Measurements from ENCODE around the gene ORMDL2. TPM values are rescaled to one million over a fixed set of nuclear protein-coding genes. Genes with fewer than 3 reads are reported as not detected.

Gene ORMDL2
- polyA plus RNA-seq, 1 donor from 2014 or later: 11.5 TPM

DNA sequence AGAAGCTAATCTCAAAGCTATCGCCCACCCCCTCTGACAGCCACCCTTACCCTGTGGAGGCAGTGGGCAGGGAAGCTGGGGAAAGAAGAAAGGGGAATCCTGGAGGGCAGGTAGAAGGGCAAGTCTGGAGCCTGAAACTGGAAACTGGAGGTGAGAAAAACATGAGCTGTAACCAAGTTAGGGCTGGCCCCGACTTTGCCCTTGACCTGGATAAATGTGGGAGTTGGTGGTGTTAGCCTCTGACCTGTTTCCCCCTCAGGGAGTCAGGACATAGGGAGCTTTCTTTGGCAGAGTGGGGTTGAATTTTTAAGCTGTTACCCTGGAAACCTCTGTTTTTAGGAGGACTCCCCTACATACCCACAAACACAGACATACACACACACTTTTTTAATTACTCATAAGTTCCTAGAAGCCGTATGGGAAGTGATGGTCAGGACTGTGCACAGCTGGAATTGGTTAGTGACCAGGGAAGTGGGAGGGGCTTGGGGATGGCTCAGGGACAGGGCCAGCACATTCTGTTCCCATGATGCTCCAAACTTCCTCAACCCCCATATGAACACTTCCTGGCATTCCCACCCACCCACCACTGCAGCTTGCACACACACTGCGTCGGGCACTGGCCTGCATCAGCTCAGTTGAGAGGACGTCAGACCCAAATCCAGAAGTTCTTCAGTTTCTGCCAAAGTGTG is 29.9 kb downstream of the ORMDL2 start:
- H3F3A ChIP-seq (ENCODE audit: insufficient read depth, low read length, poor library complexity, severe bottlenecking): no peaks in the 10 kb centered on the region
- no peaks in the 10 kb centered on the region for H3K27me3 ChIP-seq (ENCODE audit: insufficient read depth, low read depth, low read length)
- no peaks in the 10 kb centered on the region for H3K36me3 ChIP-seq (ENCODE audit: insufficient read depth, low read length)
- H3K27ac ChIP-seq (ENCODE audit: low read length): no peak overlapping the region
- H3K4me2 ChIP-seq (ENCODE audit: low read length): no peak overlapping the region
- H3K9me3 ChIP-seq (ENCODE audit: low read length): no peaks in the 10 kb centered on the region
- no peak for TF ChIP-seq SMC3 (conservative IDR thresholded peaks at IDR 0.05; ENCODE audit: poor library complexity)
- no peak overlapping the region for H3K9ac ChIP-seq (ENCODE audit: low read length)
- H2AFZ ChIP-seq (ENCODE audit: low read depth, low read length): no peak overlapping the region
- no peak overlapping the region for H3K4me3 ChIP-seq (ENCODE audit: low read length)
- H3K9me2 ChIP-seq (ENCODE audit: insufficient read depth, low read length): no peaks in the 10 kb centered on the region
- no peaks in the 10 kb centered on the region for H4K20me1 ChIP-seq (ENCODE audit: insufficient read depth)
- no peaks in the 10 kb centered on the region for H3K79me2 ChIP-seq (replicated peaks; ENCODE audit: insufficient read depth, low read length)

DNA sequence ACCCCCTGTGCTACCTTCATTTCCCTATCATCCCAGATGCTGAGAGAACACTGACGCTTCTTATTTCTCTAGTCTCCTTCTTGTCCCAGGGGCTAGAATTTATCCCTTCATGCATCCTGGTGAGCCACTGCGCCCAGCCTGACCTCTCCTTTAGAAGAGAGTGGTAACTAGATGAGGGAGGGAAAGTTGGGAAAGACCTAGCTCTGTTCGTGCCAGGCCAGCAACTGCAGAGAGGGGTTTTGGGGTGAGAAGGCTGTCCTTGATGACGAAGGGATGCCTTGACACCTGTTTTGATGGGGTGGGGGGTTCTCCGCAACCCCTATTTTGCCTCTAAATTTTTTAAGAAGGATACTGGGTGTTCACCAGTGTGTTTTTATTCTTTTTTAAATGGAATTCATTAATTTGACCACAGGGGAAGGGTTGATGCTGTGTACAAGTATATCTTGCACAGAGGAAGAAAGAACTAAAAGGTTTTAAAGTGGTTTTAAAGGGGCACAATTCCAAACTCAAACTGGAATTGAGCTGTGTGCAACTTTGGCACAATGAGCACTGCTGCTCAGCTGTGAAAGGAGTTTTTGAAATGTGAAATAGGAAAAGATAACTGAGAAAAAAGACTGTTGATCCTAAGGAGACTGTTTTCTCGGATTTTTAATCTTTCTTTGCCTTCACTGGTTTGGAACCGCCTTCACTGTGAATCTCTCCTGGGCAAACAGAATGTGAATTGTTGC is 31.9 kb downstream of the ORMDL2 start:
- no peaks in the 10 kb centered on the region for H3K79me2 ChIP-seq (replicated peaks; ENCODE audit: insufficient read depth, low read length)
- H3K4me2 ChIP-seq (ENCODE audit: low read length): no peak overlapping the region
- H3K36me3 ChIP-seq (ENCODE audit: insufficient read depth, low read length): no peaks in the 10 kb centered on the region
- H2AFZ ChIP-seq (ENCODE audit: low read depth, low read length): no peak overlapping the region
- H4K20me1 ChIP-seq (ENCODE audit: insufficient read depth): no peaks in the 10 kb centered on the region
- no peaks in the 10 kb centered on the region for H3K9me3 ChIP-seq (ENCODE audit: low read length)
- H3K9ac ChIP-seq (ENCODE audit: low read length): no peak overlapping the region
- H3F3A ChIP-seq (ENCODE audit: insufficient read depth, low read length, poor library complexity, severe bottlenecking): no peaks in the 10 kb centered on the region
- no peak overlapping the region for H3K27ac ChIP-seq (ENCODE audit: low read length)
- no peaks in the 10 kb centered on the region for H3K27me3 ChIP-seq (ENCODE audit: insufficient read depth, low read depth, low read length)
- H3K9me2 ChIP-seq (ENCODE audit: insufficient read depth, low read length): no peaks in the 10 kb centered on the region
- H3K4me3 ChIP-seq (ENCODE audit: low read length): no peak overlapping the region
- no peak for TF ChIP-seq EP300 (conservative IDR thresholded peaks at IDR 0.05; ENCODE audit: poor library complexity, severe bottlenecking)
- TF ChIP-seq EZH2 (IDR thresholded peaks at IDR 0.05; ENCODE audit: borderline replicate concordance, insufficient read depth, low read length, poor library complexity, severe bottlenecking): no peak

DNA sequence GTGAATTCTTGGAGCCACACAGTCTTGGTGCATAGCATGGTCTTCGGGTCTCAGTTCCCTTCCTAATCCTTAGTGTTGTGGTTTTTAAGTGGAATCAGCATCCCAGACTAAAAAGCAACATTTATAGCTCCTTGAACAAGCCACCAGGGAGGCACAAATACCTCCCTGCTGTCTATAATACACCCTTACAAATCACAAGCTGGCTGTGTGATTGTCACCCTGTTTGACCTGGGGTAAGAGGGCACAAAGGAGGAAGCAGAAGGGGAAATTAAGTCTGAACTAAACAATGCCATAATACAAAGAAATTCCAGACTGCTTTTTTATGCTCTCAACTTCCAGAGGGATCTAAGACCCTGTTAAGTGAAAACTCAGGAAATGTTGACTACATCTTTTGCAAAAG is 32.6 kb downstream of the ORMDL2 start:
- H3K4me2 ChIP-seq (ENCODE audit: low read length): no peak overlapping the region
- H3K27me3 ChIP-seq (ENCODE audit: insufficient read depth, low read depth, low read length): no peaks in the 10 kb centered on the region
- H3K4me3 ChIP-seq (ENCODE audit: low read length): no peak overlapping the region
- no peaks in the 10 kb centered on the region for H3K36me3 ChIP-seq (ENCODE audit: insufficient read depth, low read length)
- H3K9ac ChIP-seq (ENCODE audit: low read length): no peak overlapping the region
- no peaks in the 10 kb centered on the region for H4K20me1 ChIP-seq (ENCODE audit: insufficient read depth)
- H3K27ac ChIP-seq (ENCODE audit: low read length): no peak overlapping the region
- H2AFZ ChIP-seq (ENCODE audit: low read depth, low read length): no peak overlapping the region
- no peaks in the 10 kb centered on the region for H3K9me3 ChIP-seq (ENCODE audit: low read length)
- no peaks in the 10 kb centered on the region for H3K79me2 ChIP-seq (replicated peaks; ENCODE audit: insufficient read depth, low read length)
- no peaks in the 10 kb centered on the region for H3F3A ChIP-seq (ENCODE audit: insufficient read depth, low read length, poor library complexity, severe bottlenecking)
- no peaks in the 10 kb centered on the region for H3K9me2 ChIP-seq (ENCODE audit: insufficient read depth, low read length)
- TF ChIP-seq RAD21 (conservative IDR thresholded peaks at IDR 0.05): no peak
- TF ChIP-seq EP300 (conservative IDR thresholded peaks at IDR 0.05; ENCODE audit: poor library complexity, severe bottlenecking): no peak
- TF ChIP-seq SMC3 (conservative IDR thresholded peaks at IDR 0.05; ENCODE audit: poor library complexity): no peak
- no peak for TF ChIP-seq EZH2 (IDR thresholded peaks at IDR 0.05; ENCODE audit: borderline replicate concordance, insufficient read depth, low read length, poor library complexity, severe bottlenecking)
- no peak for TF ChIP-seq TAF1 (IDR thresholded peaks at IDR 0.05; ENCODE audit: low read depth)
- TF ChIP-seq, protein P1, sequence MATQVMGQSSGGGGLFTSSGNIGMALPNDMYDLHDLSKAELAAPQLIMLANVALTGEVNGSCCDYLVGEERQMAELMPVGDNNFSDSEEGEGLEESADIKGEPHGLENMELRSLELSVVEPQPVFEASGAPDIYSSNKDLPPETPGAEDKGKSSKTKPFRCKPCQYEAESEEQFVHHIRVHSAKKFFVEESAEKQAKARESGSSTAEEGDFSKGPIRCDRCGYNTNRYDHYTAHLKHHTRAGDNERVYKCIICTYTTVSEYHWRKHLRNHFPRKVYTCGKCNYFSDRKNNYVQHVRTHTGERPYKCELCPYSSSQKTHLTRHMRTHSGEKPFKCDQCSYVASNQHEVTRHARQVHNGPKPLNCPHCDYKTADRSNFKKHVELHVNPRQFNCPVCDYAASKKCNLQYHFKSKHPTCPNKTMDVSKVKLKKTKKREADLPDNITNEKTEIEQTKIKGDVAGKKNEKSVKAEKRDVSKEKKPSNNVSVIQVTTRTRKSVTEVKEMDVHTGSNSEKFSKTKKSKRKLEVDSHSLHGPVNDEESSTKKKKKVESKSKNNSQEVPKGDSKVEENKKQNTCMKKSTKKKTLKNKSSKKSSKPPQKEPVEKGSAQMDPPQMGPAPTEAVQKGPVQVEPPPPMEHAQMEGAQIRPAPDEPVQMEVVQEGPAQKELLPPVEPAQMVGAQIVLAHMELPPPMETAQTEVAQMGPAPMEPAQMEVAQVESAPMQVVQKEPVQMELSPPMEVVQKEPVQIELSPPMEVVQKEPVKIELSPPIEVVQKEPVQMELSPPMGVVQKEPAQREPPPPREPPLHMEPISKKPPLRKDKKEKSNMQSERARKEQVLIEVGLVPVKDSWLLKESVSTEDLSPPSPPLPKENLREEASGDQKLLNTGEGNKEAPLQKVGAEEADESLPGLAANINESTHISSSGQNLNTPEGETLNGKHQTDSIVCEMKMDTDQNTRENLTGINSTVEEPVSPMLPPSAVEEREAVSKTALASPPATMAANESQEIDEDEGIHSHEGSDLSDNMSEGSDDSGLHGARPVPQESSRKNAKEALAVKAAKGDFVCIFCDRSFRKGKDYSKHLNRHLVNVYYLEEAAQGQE (IDR thresholded peaks at IDR 0.05; ENCODE audit: borderline replicate concordance): no peak
- TF ChIP-seq, protein P2, sequence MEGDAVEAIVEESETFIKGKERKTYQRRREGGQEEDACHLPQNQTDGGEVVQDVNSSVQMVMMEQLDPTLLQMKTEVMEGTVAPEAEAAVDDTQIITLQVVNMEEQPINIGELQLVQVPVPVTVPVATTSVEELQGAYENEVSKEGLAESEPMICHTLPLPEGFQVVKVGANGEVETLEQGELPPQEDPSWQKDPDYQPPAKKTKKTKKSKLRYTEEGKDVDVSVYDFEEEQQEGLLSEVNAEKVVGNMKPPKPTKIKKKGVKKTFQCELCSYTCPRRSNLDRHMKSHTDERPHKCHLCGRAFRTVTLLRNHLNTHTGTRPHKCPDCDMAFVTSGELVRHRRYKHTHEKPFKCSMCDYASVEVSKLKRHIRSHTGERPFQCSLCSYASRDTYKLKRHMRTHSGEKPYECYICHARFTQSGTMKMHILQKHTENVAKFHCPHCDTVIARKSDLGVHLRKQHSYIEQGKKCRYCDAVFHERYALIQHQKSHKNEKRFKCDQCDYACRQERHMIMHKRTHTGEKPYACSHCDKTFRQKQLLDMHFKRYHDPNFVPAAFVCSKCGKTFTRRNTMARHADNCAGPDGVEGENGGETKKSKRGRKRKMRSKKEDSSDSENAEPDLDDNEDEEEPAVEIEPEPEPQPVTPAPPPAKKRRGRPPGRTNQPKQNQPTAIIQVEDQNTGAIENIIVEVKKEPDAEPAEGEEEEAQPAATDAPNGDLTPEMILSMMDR (IDR thresholded peaks at IDR 0.05; ENCODE audit: poor library complexity, severe bottlenecking): no peak
- TF ChIP-seq MXI1 (conservative IDR thresholded peaks at IDR 0.05; ENCODE audit: poor library complexity, severe bottlenecking): no peak
- TF ChIP-seq POLR2AphosphoS5 (IDR thresholded peaks at IDR 0.05): no peak
